ENCODE data around the gene GMDS. TPM values are rescaled to one million over a fixed set of nuclear protein-coding genes. Genes with fewer than 3 reads are reported as not detected.

The GMDS gene
- total and polyA plus RNA-seq, 2 of the 13 experiments (the other 11 are each of a cell fraction or from before 2014, with no cell fraction given) = 64.4 to 112 TPM

DNA sequence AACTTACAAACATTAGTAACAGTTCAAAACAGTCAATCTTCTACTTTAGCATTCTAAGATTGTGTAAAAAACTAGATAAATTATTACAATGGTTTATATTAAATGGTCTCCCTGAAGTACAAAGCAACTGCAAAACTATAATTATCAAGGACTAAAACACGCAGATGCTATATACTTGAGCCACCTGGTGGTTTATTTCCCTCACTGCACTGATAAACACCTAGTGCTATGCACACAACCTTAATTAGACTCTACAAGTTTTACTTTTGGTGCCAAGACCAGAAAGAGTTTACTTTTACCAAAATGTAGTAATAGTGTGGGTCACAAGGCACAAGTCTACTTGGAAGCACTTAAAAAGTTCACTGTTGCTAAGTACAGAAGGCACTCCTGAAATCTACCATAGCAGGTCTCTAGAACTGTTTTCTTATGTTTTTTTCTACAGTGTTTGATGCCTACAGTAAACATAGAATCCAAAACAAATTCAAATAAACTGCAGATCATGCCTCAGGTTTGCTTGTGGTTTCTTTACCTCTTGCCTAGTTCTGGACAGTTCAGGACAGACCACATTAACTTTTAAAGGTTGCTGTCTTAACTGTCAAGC is 49.2 kb downstream of the GMDS start (continued):
- TF ChIP-seq NFKBIZ (CRISPR knock-in tag; IDR thresholded peaks at IDR 0.05) (no peak), MTA1 (CRISPR knock-in tag; IDR thresholded peaks at IDR 0.05; ENCODE audit: borderline replicate concordance) (no peak), MIXL1 (CRISPR knock-in tag; IDR thresholded peaks at IDR 0.05) (peak; percentile 32; the same call in 1 of the 2 replicates), HMGXB4 (CRISPR knock-in tag; IDR thresholded peaks at IDR 0.05; ENCODE audit: borderline replicate concordance in 1 of 2, low read depth in 1 of 2) (0 out of 4 replicates have a peak, but pooled peaks of 1 of the 2 experiments have one; percentile 23), FOXP1 (IDR thresholded peaks at IDR 0.05) (no peak), FOXP1 (CRISPR knock-in tag; IDR thresholded peaks at IDR 0.05) (0 out of 2 replicates have a peak, but pooled peaks have one; percentile 20), GATAD2A (CRISPR knock-in tag; IDR thresholded peaks at IDR 0.05) (peak; percentile 13; the same call in 1 of the 2 replicates), RAD21 (CRISPR knock-in tag; IDR thresholded peaks at IDR 0.05) (0 out of 2 replicates have a peak, but pooled peaks have one; percentile 24)

- ATAC-seq = no peak
- Histone ChIP-seq H3K27me3 (ENCODE audit: control insufficient read depth in 1 of 2, insufficient read depth in 2 of 2, low read length in 2 of 2) (no peaks in the 10 kb centered on the region), H3K4me1 (ENCODE audit: insufficient read depth, low read length) (peaks cover 11% of the 10 kb centered on the region), H3K79me2 (ENCODE audit: insufficient read depth, low read length) (peaks cover 91% of the 10 kb centered on the region), H4K20me1 (ENCODE audit: insufficient read depth, low read length) (peaks cover 35% of the 10 kb centered on the region), H3K9ac (ENCODE audit: insufficient read depth, low read depth, low read length) (no peak overlapping the region), H3K27ac (ENCODE audit: extremely low read length, insufficient read depth, low read length) (no peak overlapping the region), H3K4me3 (replicated peaks in 1 of 3; ENCODE audit: insufficient read depth in 1 of 3, low read depth in 2 of 3, low read length in 3 of 3) (no peak overlapping the region), H3K36me3 (replicated peaks in 1 of 2; ENCODE audit: control insufficient read depth in 1 of 2, insufficient read depth in 2 of 2, low read length in 2 of 2) (peaks cover 1 to 11% of the 10 kb centered on the region in 2 experiments; a peak in 3 of 5 replicates), H3K9me3 (ENCODE audit: low read length) (no peaks in the 10 kb centered on the region), H2AFZ (ENCODE audit: low read length) (no peak overlapping the region), H3K4me2 (ENCODE audit: low read depth, low read length) (no peak overlapping the region)
- WGBS (ENCODE audit: low lambda C conversion rate) = 98% methylated on average over 4 of the region's 4 CpGs
- no peak for FAIRE-seq
- DNase-seq (ENCODE audit: low spot score) = no peak
- ChIA-PET POLR2A (no interaction called here), CTCF (ENCODE audit: low intra/inter-chr PET ratio, low total read pairs) (no interaction called here)
- no TSS peak for BruUV-seq (replicated peaks)
- in situ Hi-C loops (cut with HindIII; ENCODE audit: extremely low pct_ligation_motif_present, low pct_unique_long_range_greater_than_20kb) = no loop called here
- TF ChIP-seq RBM22 (optimal IDR thresholded peaks at IDR 0.05; ENCODE audit: low read length) (peak; percentile 61), MBNL3 (CRISPR knock-in tag; conservative IDR thresholded peaks at IDR 0.05) (no peak)
- intact Hi-C loops (cut with micrococcal nuclease; ENCODE audit: unreplicated experiment) = loop anchor here (5.0 kb wide), 1 partner anchor 402 kb away; no protein-coding TSS in a partner anchor
These were observed 50.8 kb downstream of the GMDS start for GRCh38 chr6:2194643-2195042.
